Measurements from ENCODE around the gene PRDM16.

- TF ChIP-seq, protein P1, sequence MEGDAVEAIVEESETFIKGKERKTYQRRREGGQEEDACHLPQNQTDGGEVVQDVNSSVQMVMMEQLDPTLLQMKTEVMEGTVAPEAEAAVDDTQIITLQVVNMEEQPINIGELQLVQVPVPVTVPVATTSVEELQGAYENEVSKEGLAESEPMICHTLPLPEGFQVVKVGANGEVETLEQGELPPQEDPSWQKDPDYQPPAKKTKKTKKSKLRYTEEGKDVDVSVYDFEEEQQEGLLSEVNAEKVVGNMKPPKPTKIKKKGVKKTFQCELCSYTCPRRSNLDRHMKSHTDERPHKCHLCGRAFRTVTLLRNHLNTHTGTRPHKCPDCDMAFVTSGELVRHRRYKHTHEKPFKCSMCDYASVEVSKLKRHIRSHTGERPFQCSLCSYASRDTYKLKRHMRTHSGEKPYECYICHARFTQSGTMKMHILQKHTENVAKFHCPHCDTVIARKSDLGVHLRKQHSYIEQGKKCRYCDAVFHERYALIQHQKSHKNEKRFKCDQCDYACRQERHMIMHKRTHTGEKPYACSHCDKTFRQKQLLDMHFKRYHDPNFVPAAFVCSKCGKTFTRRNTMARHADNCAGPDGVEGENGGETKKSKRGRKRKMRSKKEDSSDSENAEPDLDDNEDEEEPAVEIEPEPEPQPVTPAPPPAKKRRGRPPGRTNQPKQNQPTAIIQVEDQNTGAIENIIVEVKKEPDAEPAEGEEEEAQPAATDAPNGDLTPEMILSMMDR (conservative IDR thresholded peaks at IDR 0.05), result no peak
- no peak for TF ChIP-seq ZFX (IDR thresholded peaks at IDR 0.05)
These were observed 369.7 kb downstream of the PRDM16 start for GRCh38 chr1:3438661-3439180.

Measured in C4-2B (cell line).